GM23338 (cell line): ENCODE measurements around the gene KIFC3. TPM values are rescaled to one million over a fixed set of nuclear protein-coding genes. Genes with fewer than 3 reads are reported as not detected.

Source experiments
- ATAC-seq: fragments of 200-7000 bp; cut with Tn5 transposase; 3 replicates; pipeline ENCODE4 v1.9.1; 2020
- DNase-seq: peaks from one replicate; pipeline ENCODE4 v3.0.0-alpha.2; 2015; ENCODE audit warnings: low spot score
- H2AFZ ChIP-seq: fragments of 200-600 bp; sonication (generic); 2 replicates; pipeline ENCODE4 v1.8.0; 2016; ENCODE audit warnings: antibody characterized with exemption, mild to moderate bottlenecking, moderate library complexity
- H3F3A ChIP-seq: fragments of 200-600 bp; sonication (generic); replicated peaks from 2 replicates; pipeline ENCODE4 v1.8.0; 2017; ENCODE audit warnings: antibody characterized with exemption, mixed run types, low read depth
- H3K27ac ChIP-seq: fragments of 200-600 bp; sonication (generic); 2 replicates; pipeline ENCODE4 v1.6.1; 2016; ENCODE audit warnings: low read depth
- H3K27me3 ChIP-seq: fragments of 200-600 bp; sonication (generic); 2 replicates; pipeline ENCODE4 v1.8.0; 2016; ENCODE audit warnings: mild to moderate bottlenecking, mixed run types, moderate library complexity; ENCODE audit not compliant: insufficient read depth
- H3K36me3 ChIP-seq: fragments of 200-600 bp; sonication (generic); 2 replicates; pipeline ENCODE4 v1.8.0; 2016; ENCODE audit warnings: mild to moderate bottlenecking; ENCODE audit not compliant: insufficient read depth
- H3K4me1 ChIP-seq: fragments of 200-600 bp; sonication (generic); 2 replicates; pipeline ENCODE4 v1.8.0; 2016; ENCODE audit warnings: mild to moderate bottlenecking, moderate library complexity; ENCODE audit not compliant: insufficient read depth
- H3K4me2 ChIP-seq: fragments of 200-600 bp; sonication (generic); 2 replicates; pipeline ENCODE4 v1.7.1; 2017; ENCODE audit warnings: mixed run types
- H3K4me3 ChIP-seq: fragments of 200-600 bp; sonication (generic); 2 replicates; pipeline ENCODE4 v1.6.1; 2016; ENCODE audit warnings: mixed run types
- H3K79me2 ChIP-seq: fragments of 200-600 bp; sonication (generic); replicated peaks from 2 replicates; pipeline ENCODE4 v1.8.0; 2017; ENCODE audit warnings: mild to moderate bottlenecking; ENCODE audit not compliant: insufficient read depth
- H3K9me2 ChIP-seq: fragments of 200-600 bp; sonication (generic); 2 replicates; pipeline ENCODE4 v1.8.0; 2017; ENCODE audit not compliant: insufficient read depth
- H4K20me1 ChIP-seq: fragments of 200-600 bp; sonication (generic); replicated peaks from 2 replicates; pipeline ENCODE4 v1.8.0; 2017; ENCODE audit warnings: mild to moderate bottlenecking; ENCODE audit not compliant: insufficient read depth
- H3K27ac Mint-ChIP-seq: 2 replicates; pipeline ENCODE4 v1.8.0; 2020; ENCODE audit warnings: inconsistent platforms, mild to moderate bottlenecking, moderate library complexity, mixed read lengths
- H3K27me3 Mint-ChIP-seq: 3 replicates; pipeline ENCODE4 v1.8.0; 2022; ENCODE audit warnings: low read depth, mild to moderate bottlenecking, moderate library complexity, mixed read lengths, inconsistent platforms; ENCODE audit not compliant: insufficient read depth, poor library complexity
- H3K36me3 Mint-ChIP-seq: 3 replicates; pipeline ENCODE4 v1.8.0; 2021; ENCODE audit warnings: low read depth, mild to moderate bottlenecking, inconsistent platforms, moderate library complexity, mixed read lengths
- H3K4me1 Mint-ChIP-seq: 3 replicates; pipeline ENCODE4 v1.8.0; 2020; ENCODE audit warnings: mild to moderate bottlenecking, inconsistent platforms, mixed read lengths
- H3K4me3 Mint-ChIP-seq: 3 replicates; pipeline ENCODE4 v1.8.0; 2021; ENCODE audit warnings: moderate library complexity, mild to moderate bottlenecking, inconsistent platforms, mixed read lengths
- H3K9me3 Mint-ChIP-seq: 3 replicates; pipeline ENCODE4 v1.8.0; 2020; ENCODE audit warnings: moderate library complexity, mild to moderate bottlenecking, inconsistent platforms, mixed read lengths
- CREB1 ChIP-seq: fragments of 250-450 bp; sonication (Bioruptor Pico); IDR thresholded peaks from 2 replicates; pipeline ENCODE4 v1.5.0; 2020; ENCODE audit warnings: low read depth, mild to moderate bottlenecking, moderate library complexity
- EZH2 ChIP-seq: fragments of 200-600 bp; sonication (generic); IDR thresholded peaks from one replicate; pipeline ENCODE4 v1.8.0; 2017; ENCODE audit warnings: antibody characterized with exemption, mild to moderate bottlenecking, low read depth; ENCODE audit not compliant: unreplicated experiment
- EZH2phosphoT487 ChIP-seq: fragments of 200-600 bp; sonication (generic); IDR thresholded peaks from one replicate; pipeline ENCODE4 v1.8.1; 2018; ENCODE audit warnings: antibody characterized with exemption; ENCODE audit not compliant: unreplicated experiment
- JUNB ChIP-seq: IDR thresholded peaks from one replicate; pipeline ENCODE4 v1.6.1; 2016; ENCODE audit warnings: antibody characterized with exemption; ENCODE audit not compliant: unreplicated experiment
- NANOG ChIP-seq: IDR thresholded peaks from 2 replicates; pipeline ENCODE4 v1.6.1; 2016; ENCODE audit warnings: antibody characterized with exemption, borderline replicate concordance
- STAT1 ChIP-seq: IDR thresholded peaks from one replicate; pipeline ENCODE4 v1.6.1; 2016; ENCODE audit warnings: antibody characterized with exemption; ENCODE audit not compliant: unreplicated experiment
- ZNF114 ChIP-seq: fragments of 250-450 bp; sonication (Bioruptor Pico); IDR thresholded peaks from 2 replicates; pipeline ENCODE4 v1.5.0; 2020; ENCODE audit warnings: mild to moderate bottlenecking, moderate library complexity
- ZNF331 ChIP-seq: fragments of 250-450 bp; sonication (Bioruptor Pico); IDR thresholded peaks from 2 replicates; pipeline ENCODE4 v1.5.0; 2020; ENCODE audit warnings: low read depth, mild to moderate bottlenecking, moderate library complexity
- polyA plus RNA-seq: library from polyadenylated mRNA; unstranded; fragments of >200 nt; fragmentation: Nextera tagmentation; extraction: Ambion mirVana; gene quantifications from 2 replicates; pipeline ENCODE4 v1.2.1, GENCODE V29; 2016
- total RNA-seq: library from RNA; depleted of rRNA; stranded (reverse); fragments of >200 nt; shearing (Covaris generic); gene quantifications from 2 replicates; pipeline ENCODE4 v1.2.3, GENCODE V29; 2014
- TF ChIP-seq, protein P1 (sequence below): IDR thresholded peaks from one replicate; pipeline ENCODE4 v1.6.1; 2018; ENCODE audit warnings: antibody characterized with exemption; ENCODE audit not compliant: unreplicated experiment
- TF ChIP-seq, protein P2 (sequence below), 2 experiments: fragments of 200-600 bp in 1 of 2; sonication (generic) in 1 of 2; conservative IDR thresholded peaks; 2 replicates each; pipeline versions ENCODE4 v1.5.1 to v1.6.1; 2016 to 2017; ENCODE audit warnings: antibody characterized with exemption in 2 of 2, low read depth in 2 of 2, mild to moderate bottlenecking in 2 of 2, moderate library complexity in 1 of 2

The KIFC3 gene
- total and polyA plus RNA-seq, 2 experiments from 2014 or later, result 4.4 to 12.5 TPM

DNA sequence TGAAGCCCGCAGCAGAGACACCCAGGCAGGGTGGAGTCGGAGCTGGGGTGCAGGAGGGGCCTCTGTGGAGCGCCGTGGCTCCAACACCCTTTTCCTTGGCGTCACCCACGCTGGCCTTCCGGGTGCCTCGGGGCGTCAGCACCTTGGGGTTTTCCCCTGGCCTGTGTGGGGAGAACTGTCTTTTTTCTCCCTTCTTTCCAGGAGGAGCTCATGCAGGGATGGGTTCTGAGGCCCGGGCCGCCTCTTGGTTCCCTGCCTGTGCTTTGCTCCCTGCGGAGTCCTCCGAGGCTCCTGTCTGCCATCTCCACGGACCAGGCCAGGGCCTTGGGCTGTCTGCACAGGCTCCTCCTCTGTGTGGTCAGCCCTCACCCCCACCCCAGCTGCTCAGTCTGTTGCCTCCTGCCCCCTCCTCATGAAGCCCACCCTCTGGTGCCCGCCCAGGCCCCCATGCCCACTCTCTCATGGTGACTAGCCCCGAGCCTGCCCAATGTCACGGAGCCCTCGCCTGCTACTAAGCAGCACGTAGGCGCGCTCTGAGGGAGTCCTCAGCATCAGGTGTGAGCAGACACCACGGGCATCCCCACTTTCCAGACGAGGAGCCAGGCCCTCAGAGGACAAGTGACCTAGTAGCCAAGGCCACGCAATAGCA lies 61.7 kb downstream of the KIFC3 start:
- ATAC-seq (no peak), DNase-seq (no peak)
- no peak overlapping the region for H3K4me3 ChIP-seq
- H3K36me3 ChIP-seq, result 0 out of 2 replicates have a peak, but pooled peaks cover 7% of the 10 kb centered on the region
- TF ChIP-seq, protein P1, sequence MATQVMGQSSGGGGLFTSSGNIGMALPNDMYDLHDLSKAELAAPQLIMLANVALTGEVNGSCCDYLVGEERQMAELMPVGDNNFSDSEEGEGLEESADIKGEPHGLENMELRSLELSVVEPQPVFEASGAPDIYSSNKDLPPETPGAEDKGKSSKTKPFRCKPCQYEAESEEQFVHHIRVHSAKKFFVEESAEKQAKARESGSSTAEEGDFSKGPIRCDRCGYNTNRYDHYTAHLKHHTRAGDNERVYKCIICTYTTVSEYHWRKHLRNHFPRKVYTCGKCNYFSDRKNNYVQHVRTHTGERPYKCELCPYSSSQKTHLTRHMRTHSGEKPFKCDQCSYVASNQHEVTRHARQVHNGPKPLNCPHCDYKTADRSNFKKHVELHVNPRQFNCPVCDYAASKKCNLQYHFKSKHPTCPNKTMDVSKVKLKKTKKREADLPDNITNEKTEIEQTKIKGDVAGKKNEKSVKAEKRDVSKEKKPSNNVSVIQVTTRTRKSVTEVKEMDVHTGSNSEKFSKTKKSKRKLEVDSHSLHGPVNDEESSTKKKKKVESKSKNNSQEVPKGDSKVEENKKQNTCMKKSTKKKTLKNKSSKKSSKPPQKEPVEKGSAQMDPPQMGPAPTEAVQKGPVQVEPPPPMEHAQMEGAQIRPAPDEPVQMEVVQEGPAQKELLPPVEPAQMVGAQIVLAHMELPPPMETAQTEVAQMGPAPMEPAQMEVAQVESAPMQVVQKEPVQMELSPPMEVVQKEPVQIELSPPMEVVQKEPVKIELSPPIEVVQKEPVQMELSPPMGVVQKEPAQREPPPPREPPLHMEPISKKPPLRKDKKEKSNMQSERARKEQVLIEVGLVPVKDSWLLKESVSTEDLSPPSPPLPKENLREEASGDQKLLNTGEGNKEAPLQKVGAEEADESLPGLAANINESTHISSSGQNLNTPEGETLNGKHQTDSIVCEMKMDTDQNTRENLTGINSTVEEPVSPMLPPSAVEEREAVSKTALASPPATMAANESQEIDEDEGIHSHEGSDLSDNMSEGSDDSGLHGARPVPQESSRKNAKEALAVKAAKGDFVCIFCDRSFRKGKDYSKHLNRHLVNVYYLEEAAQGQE, result no peak
- TF ChIP-seq JUNB (no peak), STAT1 (no peak), NANOG (no peak), CREB1 (CRISPR knock-in tag) (no peak), ZNF114 (CRISPR knock-in tag) (no peak), ZNF331 (no peak), EZH2phosphoT487 (no peak), EZH2 (no peak)
- TF ChIP-seq, protein P2, sequence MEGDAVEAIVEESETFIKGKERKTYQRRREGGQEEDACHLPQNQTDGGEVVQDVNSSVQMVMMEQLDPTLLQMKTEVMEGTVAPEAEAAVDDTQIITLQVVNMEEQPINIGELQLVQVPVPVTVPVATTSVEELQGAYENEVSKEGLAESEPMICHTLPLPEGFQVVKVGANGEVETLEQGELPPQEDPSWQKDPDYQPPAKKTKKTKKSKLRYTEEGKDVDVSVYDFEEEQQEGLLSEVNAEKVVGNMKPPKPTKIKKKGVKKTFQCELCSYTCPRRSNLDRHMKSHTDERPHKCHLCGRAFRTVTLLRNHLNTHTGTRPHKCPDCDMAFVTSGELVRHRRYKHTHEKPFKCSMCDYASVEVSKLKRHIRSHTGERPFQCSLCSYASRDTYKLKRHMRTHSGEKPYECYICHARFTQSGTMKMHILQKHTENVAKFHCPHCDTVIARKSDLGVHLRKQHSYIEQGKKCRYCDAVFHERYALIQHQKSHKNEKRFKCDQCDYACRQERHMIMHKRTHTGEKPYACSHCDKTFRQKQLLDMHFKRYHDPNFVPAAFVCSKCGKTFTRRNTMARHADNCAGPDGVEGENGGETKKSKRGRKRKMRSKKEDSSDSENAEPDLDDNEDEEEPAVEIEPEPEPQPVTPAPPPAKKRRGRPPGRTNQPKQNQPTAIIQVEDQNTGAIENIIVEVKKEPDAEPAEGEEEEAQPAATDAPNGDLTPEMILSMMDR (conservative IDR thresholded peaks at IDR 0.05; ENCODE audit: low read depth in 2 of 2), result no peak
- peaks cover 7% of the 10 kb centered on the region for H3K79me2 ChIP-seq
- H3K27ac ChIP-seq, result no peak overlapping the region
- no peak overlapping the region for H2AFZ ChIP-seq
- H3K27me3 Mint-ChIP-seq, result peaks cover 8% of the 10 kb centered on the region
- peaks cover 8% of the 10 kb centered on the region; the same call in 1 of the 2 replicates for H3K4me1 ChIP-seq
- peaks cover 26% of the 10 kb centered on the region for H3K36me3 Mint-ChIP-seq
- H3F3A ChIP-seq, result no peaks in the 10 kb centered on the region
- H3K9me3 Mint-ChIP-seq, result no peaks in the 10 kb centered on the region
- H3K4me2 ChIP-seq, result no peak overlapping the region
- H4K20me1 ChIP-seq, result no peaks in the 10 kb centered on the region; the same call in 1 of the 2 replicates
- H3K4me1 Mint-ChIP-seq, result peaks cover 11% of the 10 kb centered on the region
- no peak overlapping the region for H3K27ac Mint-ChIP-seq
- no peaks in the 10 kb centered on the region for H3K9me2 ChIP-seq
- no peaks in the 10 kb centered on the region for H3K27me3 ChIP-seq
- no peak overlapping the region for H3K4me3 Mint-ChIP-seq
